GM21619 (cell line): ENCODE data around the gene NFIX.
"Not testable (repeated sequence)": the region's sequence is repeated elsewhere in the genome, so short reads cannot be mapped to it uniquely, and the experiment has no call there.

Source experiments
- ATAC-seq: cut with Tn5 transposase; IDR thresholded peaks from one replicate; pipeline ENCODE4 v1.9.1; 2021; ENCODE audit not compliant: unreplicated experiment

NFIX gene

DNA sequence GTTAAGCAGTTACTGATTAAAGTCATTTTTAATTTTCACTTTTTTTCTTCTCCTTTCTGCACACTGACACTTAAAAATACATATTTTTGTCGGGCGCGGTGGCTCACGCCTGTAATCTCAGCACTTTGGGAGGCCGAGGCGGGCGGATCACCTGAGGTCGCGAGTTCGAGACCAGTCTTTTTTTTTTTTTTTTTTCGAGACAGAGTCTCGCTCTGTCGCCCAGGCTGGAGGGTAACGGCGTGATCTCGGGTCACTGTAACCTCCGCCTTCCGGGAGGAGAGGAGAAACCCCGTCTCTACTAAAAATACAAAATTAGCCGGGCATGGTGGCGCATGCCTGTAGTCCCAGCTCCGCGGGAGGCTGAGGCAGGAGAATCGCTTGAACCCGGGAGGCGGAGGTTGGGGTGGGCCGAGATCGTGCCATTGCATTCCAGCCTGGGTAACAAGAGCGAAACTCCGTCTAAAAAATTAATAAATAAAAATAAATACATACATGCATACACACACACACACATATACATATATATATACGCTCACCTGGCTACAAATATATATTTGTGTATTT lies 37.8 kb upstream of the NFIX start:
- not testable (repeated sequence) for ATAC-seq

DNA sequence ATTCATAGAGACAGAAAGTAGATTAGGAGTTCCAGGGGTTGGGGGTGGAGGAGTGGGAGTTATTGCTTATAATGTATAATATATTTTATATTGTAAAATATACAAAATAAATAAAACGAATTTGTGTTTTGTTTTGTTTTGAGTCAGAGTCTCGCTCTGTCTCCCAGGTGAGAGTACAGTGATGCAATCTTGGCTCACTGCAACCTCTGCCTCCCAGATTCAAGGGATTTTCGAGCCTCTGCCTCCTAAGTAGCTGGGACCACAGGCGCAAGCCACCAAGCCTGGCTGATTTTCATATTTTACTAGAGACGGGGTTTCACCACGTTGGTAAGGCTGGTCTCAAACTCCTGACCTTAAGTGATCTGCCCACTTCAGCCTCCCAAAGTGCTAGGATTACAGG lies 35.8 kb upstream of the NFIX start:
- no peak for ATAC-seq

GRCh38 chr19:12965017-12965811 lies 30.1 kb upstream of the NFIX start:
- no peak for ATAC-seq

DNA sequence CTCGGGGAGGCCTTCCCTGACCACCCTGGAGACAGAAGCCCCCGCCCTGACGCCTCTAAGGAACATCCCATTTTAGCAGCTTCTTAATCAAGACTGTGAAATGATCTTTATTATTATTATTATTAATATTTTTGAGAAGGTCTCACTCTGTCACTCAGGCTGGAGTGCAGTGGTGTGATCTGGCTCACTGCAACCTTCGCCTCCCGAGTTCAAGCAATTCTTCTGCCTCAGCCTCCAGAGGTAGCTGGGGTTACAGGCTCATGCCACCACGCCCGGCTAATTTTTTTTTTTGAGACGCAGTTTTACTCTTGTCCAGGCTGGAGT lies 29.5 kb upstream of the NFIX start:
- no peak for ATAC-seq

- ATAC-seq, result no peak
Measured at GRCh38 chr19:12967907-12968306, 27.4 kb upstream of the NFIX start.

DNA sequence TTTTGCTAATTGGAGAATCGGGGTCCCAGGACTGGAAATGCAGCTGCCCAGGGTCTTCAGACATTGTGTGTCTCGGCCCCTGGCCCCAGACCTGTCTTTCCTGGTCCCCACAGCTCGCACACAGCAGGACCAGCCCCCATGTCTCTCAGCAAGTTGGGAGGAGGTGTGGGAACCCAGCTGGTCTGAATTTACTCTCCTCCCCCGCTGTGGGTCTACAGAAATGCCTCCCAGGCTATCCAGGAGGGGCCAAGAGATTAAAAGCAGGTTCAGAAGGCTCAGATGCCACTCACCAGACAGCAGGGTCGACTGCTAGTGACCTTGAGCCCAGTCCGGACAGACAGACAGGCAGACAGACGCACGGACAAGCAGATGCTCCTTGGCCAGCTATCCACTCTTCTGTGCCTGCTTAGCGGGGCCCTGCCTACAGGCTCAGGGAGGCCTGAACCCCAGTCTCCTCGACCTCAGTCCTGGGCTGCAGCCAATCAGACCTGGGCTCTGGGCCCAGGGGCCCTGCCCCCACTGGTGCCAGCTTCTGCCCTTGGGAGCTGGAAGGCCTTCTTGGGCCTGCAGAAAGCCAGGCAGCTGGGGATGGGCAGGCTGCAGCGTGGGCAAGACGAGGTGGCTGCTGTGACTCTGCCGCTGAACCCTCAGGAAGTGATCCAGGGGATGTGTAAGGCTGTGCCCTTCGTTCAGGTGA lies 25.8 kb upstream of the NFIX start, which contains the start of gene DAND5:
Gene DAND5, plus strand, starts transcription at position 285 of the 697 bp plus-strand sequence. Its CDS starts 85 bp downstream, at position 370.
- ATAC-seq, result no peak

GRCh38 chr19:12970070-12970820 lies 25.0 kb upstream of the NFIX start:
- no peak for ATAC-seq

DNA sequence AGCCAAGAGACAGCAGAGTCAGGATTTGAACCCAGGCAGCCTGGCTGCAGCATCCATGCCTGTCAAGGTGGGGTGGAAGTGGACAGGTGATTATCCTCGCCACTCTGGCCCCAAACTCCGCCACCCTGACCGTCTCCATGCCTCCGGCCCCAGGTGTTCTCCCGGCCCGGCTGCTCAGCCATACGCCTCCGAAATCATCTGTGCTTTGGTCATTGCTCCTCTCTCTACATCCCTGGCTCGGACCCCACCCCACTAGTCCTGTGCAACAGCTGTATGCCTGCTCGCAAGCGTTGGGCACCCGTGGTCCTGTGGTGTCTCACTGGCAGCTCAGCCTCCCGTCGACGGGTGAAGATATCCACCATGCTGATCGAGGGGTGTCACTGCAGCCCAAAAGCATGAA lies 22.0 kb upstream of the NFIX start:
- ATAC-seq, result no peak

DNA sequence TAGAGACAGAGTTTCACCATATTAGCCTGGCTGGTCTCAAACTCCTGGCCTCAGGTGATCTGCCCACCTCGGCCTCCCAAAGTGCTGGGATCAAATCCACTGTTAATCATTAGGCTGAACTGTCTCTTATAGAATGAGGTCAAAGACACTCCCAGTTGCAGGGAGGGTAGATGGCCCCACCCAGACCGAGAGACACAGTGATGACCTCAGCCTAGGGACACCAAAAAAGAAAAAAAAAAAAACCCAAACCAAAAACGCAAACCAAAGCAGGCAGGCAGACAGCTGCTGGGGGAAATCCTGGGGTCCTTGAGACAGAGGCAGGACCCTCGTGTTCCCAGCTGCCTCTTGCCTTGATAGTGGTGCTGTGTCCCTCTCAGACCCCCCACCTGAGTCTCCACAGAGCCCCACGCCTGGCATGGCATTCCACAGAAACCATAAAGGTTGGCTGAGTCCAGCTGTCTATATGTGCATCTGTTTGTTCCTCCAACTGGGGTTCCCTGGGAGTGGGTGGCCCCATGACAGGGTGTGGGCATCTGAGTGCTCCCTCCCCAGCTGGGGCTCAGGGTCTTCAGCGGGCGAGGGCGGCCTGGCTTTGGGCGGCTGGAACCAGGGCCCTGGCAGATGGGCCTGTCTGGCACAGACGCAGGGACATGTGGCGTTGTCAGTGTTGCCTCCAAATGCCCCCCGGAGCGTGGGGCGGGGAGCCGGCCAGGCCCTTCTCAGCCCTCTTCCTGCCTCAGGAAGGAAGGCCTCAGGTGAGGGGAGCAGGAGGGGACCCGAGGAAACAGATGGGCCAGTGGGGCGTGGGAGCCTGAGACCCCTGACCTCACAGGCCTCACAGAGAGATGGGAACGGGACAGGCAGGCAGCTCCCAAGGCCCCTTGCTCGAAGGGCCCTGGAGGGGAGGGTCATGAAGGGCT lies 20.7 kb upstream of the NFIX start:
- no peak for ATAC-seq

GRCh38 chr19:12975221-12975741 lies 20.0 kb upstream of the NFIX start:
- ATAC-seq, result no peak

DNA sequence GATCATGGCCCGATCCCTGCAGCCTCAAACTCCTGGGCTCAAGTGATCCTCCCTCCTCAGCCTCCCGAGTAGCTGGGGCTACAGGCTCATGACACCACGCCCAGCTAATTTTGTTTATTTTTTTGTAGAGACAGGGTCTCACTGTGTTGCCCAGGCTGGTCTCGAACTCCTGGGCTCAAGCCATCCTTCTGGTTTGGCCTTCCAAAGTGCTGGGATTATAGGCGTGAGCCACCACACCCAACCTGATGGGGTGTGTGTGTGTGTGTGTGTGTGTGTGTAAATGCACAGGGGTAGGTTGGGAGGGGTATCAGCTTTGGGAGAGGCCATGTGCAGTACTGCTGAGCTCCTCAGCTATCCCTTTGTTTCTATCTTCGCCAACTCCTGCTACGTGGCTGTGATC lies 19.2 kb upstream of the NFIX start:
- not testable (repeated sequence) for ATAC-seq

- no peak for ATAC-seq
Measured at GRCh38 chr19:12979974-12980373, 15.3 kb upstream of the NFIX start.

DNA sequence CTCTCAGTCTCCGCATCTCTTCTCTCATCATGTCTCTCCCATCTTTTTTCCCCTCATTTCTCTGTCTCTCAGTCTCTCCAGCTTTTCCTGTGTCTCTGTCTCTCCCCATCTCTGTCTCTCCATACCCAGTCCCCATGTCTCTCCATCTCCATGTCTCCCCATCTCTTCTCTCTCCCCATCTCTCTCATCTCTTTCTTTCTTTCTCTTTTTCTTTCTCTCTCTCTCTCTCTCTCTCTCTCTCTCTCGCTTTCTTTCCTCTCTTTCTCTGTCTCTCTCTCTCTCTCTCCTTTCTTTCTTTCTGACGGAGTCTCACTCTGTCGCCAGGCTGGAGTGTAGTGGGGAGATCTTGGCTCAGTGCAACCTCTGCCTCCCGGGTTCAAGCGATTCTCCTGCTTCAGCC lies 12.6 kb upstream of the NFIX start:
- ATAC-seq, result no peak

- no peak for ATAC-seq
Measured at GRCh38 chr19:12983091-12983490, 12.2 kb upstream of the NFIX start.

GRCh38 chr19:12983542-12984142 lies 11.6 kb upstream of the NFIX start:
- no peak for ATAC-seq

GRCh38 chr19:12984143-12984627 lies 11.1 kb upstream of the NFIX start:
- no peak for ATAC-seq

GRCh38 chr19:12984683-12985048 lies 10.6 kb upstream of the NFIX start:
- ATAC-seq, result no peak

DNA sequence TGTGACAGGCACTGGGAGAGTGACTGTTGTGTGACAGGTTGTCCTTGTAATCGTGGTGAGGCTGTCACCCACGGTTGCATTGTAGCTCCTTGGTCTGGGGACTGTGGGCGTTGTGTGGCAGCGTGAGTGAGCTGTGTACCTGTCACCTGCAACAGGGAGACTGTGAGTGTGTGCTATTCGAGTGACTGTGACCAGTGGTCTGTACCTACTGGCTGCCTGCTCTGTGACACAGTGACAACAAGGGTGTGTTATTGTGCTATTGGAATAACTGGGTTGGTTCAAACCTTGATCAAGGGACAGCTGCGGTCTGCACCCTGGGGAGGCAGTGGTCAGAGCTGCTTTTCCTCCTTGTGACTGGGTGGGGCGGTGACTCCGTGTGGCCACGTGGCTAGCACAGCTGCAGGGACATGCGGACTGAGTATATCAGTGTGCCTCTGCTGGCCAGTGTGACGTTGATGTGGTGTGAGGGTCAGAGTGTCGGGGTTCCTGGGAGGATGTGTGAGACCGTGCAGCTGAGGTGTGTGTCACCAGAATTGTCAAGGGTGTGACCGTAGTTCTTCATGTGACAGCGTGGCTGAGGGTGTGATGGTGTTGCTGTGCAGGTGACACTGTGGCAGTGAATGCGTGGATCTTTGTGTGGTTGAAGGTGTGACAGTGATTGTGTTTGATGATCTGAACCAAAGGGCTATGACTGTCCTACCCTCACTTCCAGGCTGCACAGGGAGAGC lies 10.1 kb upstream of the NFIX start:
- ATAC-seq, result no peak

DNA sequence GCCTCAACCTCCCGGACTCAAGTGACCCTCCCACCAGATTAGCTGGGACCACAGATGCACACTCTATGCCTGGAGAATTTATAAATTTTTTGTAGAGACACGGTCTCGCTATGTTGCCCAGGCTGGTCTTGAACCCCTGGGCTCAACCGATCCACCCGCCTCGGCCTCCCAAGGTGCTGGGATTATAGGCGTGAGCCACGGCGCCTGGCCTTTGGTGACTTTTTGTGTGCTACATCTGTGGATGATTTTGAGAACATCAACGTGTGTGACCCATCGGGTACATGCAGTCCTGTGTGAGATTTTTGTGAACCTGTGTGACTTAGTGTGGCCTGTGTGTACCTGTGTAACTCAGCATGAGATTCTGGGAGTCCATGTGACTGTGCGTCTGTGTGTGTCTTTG lies 8.5 kb upstream of the NFIX start:
- no peak for ATAC-seq
